Sigmoid colon (tissue), 7 donors: ENCODE data around the gene PSMB10. TPM values are rescaled to one million over a fixed set of nuclear protein-coding genes. Genes with fewer than 3 reads are reported as not detected.

Experiments
- DNase-seq: peaks from one replicate; pipeline ENCODE4 v3.0.0-alpha.2; 2019
- H3K27ac ChIP-seq, 4 donors: fragments of 200-600 bp; sonication (generic); one replicate each; pipeline ENCODE4 v1.5.1; 2016 to 2019; ENCODE audit warnings: mild to moderate bottlenecking in 1 of 4
- H3K27me3 ChIP-seq, 3 donors: fragments of 200-600 bp; sonication (generic); one replicate each; pipeline ENCODE4 v1.5.1; 2019; ENCODE audit warnings: mild to moderate bottlenecking in 1 of 3
- H3K36me3 ChIP-seq, 4 donors: fragments of 200-600 bp; sonication (generic); one replicate each; pipeline ENCODE4 v1.5.1; 2016 to 2019
- H3K4me1 ChIP-seq, 4 donors: fragments of 200-600 bp; sonication (generic); one replicate each; pipeline ENCODE4 v1.5.1; 2017 to 2019
- H3K4me3 ChIP-seq, 4 donors: fragments of 200-600 bp; sonication (generic); one replicate each; pipeline ENCODE4 v1.5.1; 2017 to 2019; ENCODE audit warnings: mild to moderate bottlenecking in 2 of 4, moderate library complexity in 1 of 4
- H3K9me3 ChIP-seq, 4 donors: fragments of 200-600 bp in 3 of 4; sonication (generic) in 3 of 4; one replicate each; pipeline versions ENCODE4 v1.5.1 to v1.6.1; 2013 to 2019
- CTCF ChIP-seq, 4 experiments: fragments of 450-650 bp in 3 of 4; fragments of 200-600 bp in 1 of 4; IDR thresholded peaks; one replicate each; pipeline ENCODE4 v1.5.1; 2016 to 2019; ENCODE audit warnings: antibody characterized with exemption in 4 of 4, mild to moderate bottlenecking in 3 of 4, moderate library complexity in 2 of 4
- EP300 ChIP-seq, 4 donors: sonication (generic); formaldehyde crosslinking; IDR thresholded peaks; one replicate each; pipeline ENCODE4 v1.6.1; 2017; ENCODE audit warnings: antibody characterized with exemption in 4 of 4
- POLR2A ChIP-seq, 2 donors: fragments of 450-650 bp; IDR thresholded peaks; one replicate each; pipeline ENCODE4 v1.6.1; 2016; ENCODE audit warnings: antibody characterized with exemption in 2 of 2, mild to moderate bottlenecking in 2 of 2, moderate library complexity in 2 of 2
- POLR2AphosphoS5 ChIP-seq, 4 donors: sonication (generic); formaldehyde crosslinking; IDR thresholded peaks; one replicate each; pipeline ENCODE4 v1.6.1; 2017; ENCODE audit warnings: antibody characterized with exemption in 4 of 4
- WGBS, 2 donors: extraction: QIAGEN DNeasy Blood & Tissue Kit; methylation state at CpG; one replicate each; pipeline ENCODE4 v1.1.7; 2013; 5-methylcytosine and 5-hydroxymethylcytosine counted together
- intact Hi-C: fragments of 100-400 bp; cut with DNase I; formaldehyde crosslinking; loops from one replicate; pipeline ENCODE4 v1.15.1; 2023
- polyA plus RNA-seq, 3 donors: library from polyadenylated mRNA; stranded (reverse); fragments of 200-250 nt; gene quantifications; one replicate each; pipeline ENCODE4 v1.2.3, GENCODE V29; 2013
- total RNA-seq, 4 donors: library from RNA; depleted of rRNA; stranded (reverse); fragments of >200 nt; gene quantifications; one replicate each; pipeline ENCODE4 v1.1.0, GENCODE V29; 2016
- donor health status: healthy with polysubstance abuse.
- donor health status: Bipolar disorder and iron deficiency.
- donor health status: healthy.

The PSMB10 gene
- total and polyA plus RNA-seq, 7 donors: 37.1 to 200 (median 61.0) TPM

GRCh38 chr16:67945392-67945933 lies 8.8 kb upstream of the PSMB10 start:
- intact Hi-C loops: no loop called here

GRCh38 chr16:67944690-67945391 lies 8.2 kb upstream of the PSMB10 start:
- H3K4me3 ChIP-seq: no peak overlapping the region
- DNase-seq: no peak
- H3K27ac ChIP-seq: peak overlapping the region; percentile 70 to 85 (median 84)
- H3K27me3 ChIP-seq: no peaks in the 10 kb centered on the region
- H3K9me3 ChIP-seq: no peaks in the 10 kb centered on the region
- WGBS, 2 donors: 91 to 93% methylated on average over 24 of the region's 24 CpGs
- TF ChIP-seq CTCF (IDR thresholded peaks at IDR 0.05) (no peak), EP300 (IDR thresholded peaks at IDR 0.05) (no peak), POLR2AphosphoS5 (IDR thresholded peaks at IDR 0.05) (no peak), POLR2A (IDR thresholded peaks at IDR 0.05) (no peak)
- intact Hi-C loops: no loop called here
- H3K4me1 ChIP-seq: peaks cover 0 to 41% (median 36%) of the 10 kb centered on the region in 4 donors
- peaks cover 45 to 82% (median 57%) of the 10 kb centered on the region in 4 donors for H3K36me3 ChIP-seq

More at GRCh38 chr16:67945392-67945933, 8.8 kb upstream of the PSMB10 start:
- Histone ChIP-seq H3K4me3 (no peak overlapping the region), H3K27ac (peak overlapping the region; percentile 70 to 85 (median 84)), H3K36me3 (peaks cover 50 to 82% (median 61%) of the 10 kb centered on the region in 4 donors), H3K27me3 (no peaks in the 10 kb centered on the region), H3K4me1 (peaks cover 0 to 36% (median 31%) of the 10 kb centered on the region in 4 donors), H3K9me3 (no peaks in the 10 kb centered on the region)
- 88 to 92% methylated on average over 24 of the region's 24 CpGs for WGBS, 2 donors
- TF ChIP-seq POLR2AphosphoS5 (IDR thresholded peaks at IDR 0.05) (peak in 2 of 4 donors; percentile 10 to 28), CTCF (IDR thresholded peaks at IDR 0.05) (no peak)
- no peak for DNase-seq

GRCh38 chr16:67943619-67944504 lies 7.2 kb upstream of the PSMB10 start, which contains the start of gene LCAT:
TSS of gene LCAT (minus strand) at chr16:67944120. CDS start at chr16:67944101, 19 bp downstream.
- peaks cover 0 to 46% (median 38%) of the 10 kb centered on the region in 4 donors for H3K4me1 ChIP-seq
- intact Hi-C loops: no loop called here
- H3K4me3 ChIP-seq: peak within 1 kb of the TSS in 2 of 4 donors; percentile 6 to 7
- peak; percentile 92 for DNase-seq
- peaks cover 38 to 78% (median 51%) of the 10 kb centered on the region in 4 donors for H3K36me3 ChIP-seq
- TF ChIP-seq CTCF (IDR thresholded peaks at IDR 0.05) (no peak), POLR2A (IDR thresholded peaks at IDR 0.05) (no peak), POLR2AphosphoS5 (IDR thresholded peaks at IDR 0.05) (peak; percentile 45 to 76 (median 73)), EP300 (IDR thresholded peaks at IDR 0.05) (no peak)
- H3K27me3 ChIP-seq: no peaks in the 10 kb centered on the region
- WGBS, 2 donors: 26 to 70% methylated on average over 23 of the region's 23 CpGs
- H3K9me3 ChIP-seq: no peaks in the 10 kb centered on the region
- peak within 1 kb of the TSS; percentile 70 to 85 (median 84) for H3K27ac ChIP-seq

GRCh38 chr16:67943256-67943618 lies 6.6 kb upstream of the PSMB10 start:
- Histone ChIP-seq H3K36me3 (peaks cover 32 to 71% (median 45%) of the 10 kb centered on the region in 4 donors), H3K4me1 (peaks cover 0 to 46% (median 38%) of the 10 kb centered on the region in 4 donors), H3K27ac (peak overlapping the region; percentile 70 to 85 (median 84)), H3K9me3 (no peaks in the 10 kb centered on the region), H3K4me3 (no peak overlapping the region), H3K27me3 (no peaks in the 10 kb centered on the region)
- intact Hi-C loops: no loop called here
- 57 to 82% methylated on average over 6 of the region's 6 CpGs for WGBS, 2 donors
- TF ChIP-seq POLR2AphosphoS5 (IDR thresholded peaks at IDR 0.05) (no peak), CTCF (IDR thresholded peaks at IDR 0.05) (no peak), EP300 (IDR thresholded peaks at IDR 0.05) (no peak), POLR2A (IDR thresholded peaks at IDR 0.05) (no peak)
- DNase-seq: no peak
